ENCODE results near the gene CNPY1. TPM values are rescaled to one million over a fixed set of nuclear protein-coding genes. Genes with fewer than 3 reads are reported as not detected.

CNPY1 gene
- total RNA-seq, 1 experiment from 2014 or later: not detected

- Histone ChIP-seq H2BK120ac (ENCODE audit: low read depth, low read length, poor library complexity, severe bottlenecking) (no peak overlapping the region), H2BK12ac (ENCODE audit: insufficient read length, low read depth, low read length) (no peak overlapping the region), H3K9ac (ENCODE audit: extremely low read depth, insufficient read length, low read length) (no peak overlapping the region), H3K9me3 (ENCODE audit: control insufficient read depth, low read depth, low read length) (no peaks in the 10 kb centered on the region), H3K79me1 (ENCODE audit: insufficient read depth, low read depth, low read length, poor library complexity, severe bottlenecking) (no peaks in the 10 kb centered on the region), H3K79me2 (ENCODE audit: insufficient read depth, low read length) (no peaks in the 10 kb centered on the region), H3K14ac (ENCODE audit: insufficient read depth, low read length) (no peak overlapping the region), H4K5ac (ENCODE audit: insufficient read length, low read depth, low read length) (no peak overlapping the region), H2BK20ac (ENCODE audit: low read depth, low read length, poor library complexity, severe bottlenecking) (no peak overlapping the region), H3K27ac (ENCODE audit: insufficient read length, low read depth, low read length) (no peak overlapping the region), H4K20me1 (ENCODE audit: control insufficient read depth, insufficient read depth, insufficient read length) (peaks cover 5% of the 10 kb centered on the region), H3K18ac (ENCODE audit: insufficient read length, low read depth, low read length) (no peak overlapping the region), H3K4ac (ENCODE audit: low read depth, low read length) (no peak overlapping the region), H3T11ph (ENCODE audit: low read length) (no peak overlapping the region), H2AK5ac (ENCODE audit: insufficient read length, low read length) (no peak overlapping the region), H3K4me1 (ENCODE audit: insufficient read depth, low read length) (no peaks in the 10 kb centered on the region; the same call in 1 of the 2 replicates), H3K23ac (ENCODE audit: insufficient read length, low read depth, low read length) (peak overlapping the region; percentile 11), H4K91ac (ENCODE audit: insufficient read length, low read depth, low read length) (no peak overlapping the region), H3K4me2 (ENCODE audit: insufficient read depth, insufficient read length, low read length) (peak overlapping the region; percentile 54), H4K8ac (replicated peaks; ENCODE audit: insufficient read length, low read depth, low read length) (no peak overlapping the region), H3K27me3 (ENCODE audit: insufficient read depth, low read length) (peaks cover 40% of the 10 kb centered on the region), H3K23me2 (ENCODE audit: insufficient read length, low read depth, low read length, poor library complexity, severe bottlenecking) (peaks cover 6% of the 10 kb centered on the region), H2AFZ (ENCODE audit: low read length) (no peak overlapping the region), H2BK5ac (ENCODE audit: insufficient read length, low read length) (no peak overlapping the region), H2BK15ac (ENCODE audit: low read depth, low read length) (no peak overlapping the region), H3K56ac (ENCODE audit: insufficient read length, low read depth, low read length) (no peak overlapping the region)
- peak; percentile 84 for TF ChIP-seq CTCF (conservative IDR thresholded peaks at IDR 0.05)
- DNase-seq: peak; percentile 79
- H3K9me3 Mint-ChIP-seq: peaks cover 4 to 15% of the 10 kb centered on the region in 2 experiments
- peaks cover 16 to 21% of the 10 kb centered on the region in 2 experiments for H3K4me1 Mint-ChIP-seq
- peak overlapping the region; percentile 46 to 80 for H3K4me3 Mint-ChIP-seq
- WGBS (ENCODE audit: extremely low coverage, insufficient read length, low lambda C conversion rate): no CpG with 5 or more reads among the region's 27 CpGs
- no peaks in the 10 kb centered on the region; a peak in 1 of 7 replicates for H3K36me3 Mint-ChIP-seq (ENCODE audit: insufficient read depth in 1 of 3, low read depth in 3 of 3)
- peaks cover 95% of the 10 kb centered on the region for H3K27me3 Mint-ChIP-seq (ENCODE audit: low read depth)
- H3K27ac Mint-ChIP-seq: no peak overlapping the region
Observed at GRCh38 chr7:155533827-155534690, 12.3 kb downstream of the CNPY1 start.

Data from H9 (cell line).